ENCODE results near the gene NAT16. TPM values are rescaled to one million over a fixed set of nuclear protein-coding genes. Genes with fewer than 3 reads are reported as not detected.

NAT16 gene
- total and polyA plus RNA-seq, 2 of the 8 experiments (the other 6 are each of a cell fraction or from before 2014, with no cell fraction given): 0.26 to 0.84 TPM

DNA sequence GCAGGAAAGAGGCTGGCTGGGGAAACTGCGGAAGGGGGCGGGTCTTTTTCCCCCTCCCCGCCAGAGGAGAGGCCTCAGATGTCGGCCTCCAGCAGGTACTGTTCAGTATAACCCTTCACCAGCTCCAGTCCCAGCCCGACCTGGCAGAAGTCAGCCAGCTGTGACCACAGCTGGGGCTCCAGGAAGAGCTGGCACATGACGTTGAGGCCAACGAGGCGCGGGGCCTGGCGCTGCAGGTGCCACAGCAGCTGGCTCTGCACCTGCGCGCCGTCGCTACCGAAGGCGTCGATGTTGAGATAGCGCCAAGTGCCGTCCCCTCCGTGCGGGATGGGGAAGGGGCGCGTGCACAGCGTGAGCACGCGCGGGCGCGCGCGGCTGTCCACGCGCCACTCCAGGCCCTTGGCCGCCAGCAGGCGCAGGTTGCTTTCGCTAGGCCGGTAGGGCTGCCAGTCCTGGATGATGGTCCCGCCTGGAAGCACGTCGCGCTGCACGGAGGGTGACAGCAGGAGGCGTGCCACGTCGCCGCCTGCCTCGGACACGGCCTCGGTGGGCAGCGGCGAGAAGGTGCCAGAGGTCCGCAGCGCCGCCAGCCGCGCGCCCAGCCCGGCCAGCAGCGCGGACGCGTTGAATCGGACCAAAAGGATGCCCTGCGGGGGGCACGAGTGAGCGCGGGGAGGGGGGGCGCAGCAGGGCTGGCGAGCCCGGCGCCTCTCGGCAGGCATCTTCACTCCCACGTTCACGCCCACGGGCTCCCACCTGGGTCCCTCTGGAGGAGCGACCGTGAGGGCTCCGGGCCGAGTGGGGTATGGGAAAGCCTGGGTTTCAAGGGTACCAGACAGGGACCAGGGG is 7.9 kb downstream of the NAT16 start:
- peaks cover 24% of the 10 kb centered on the region for H3K23me2 ChIP-seq (ENCODE audit: low read depth, low read length)
- no peaks in the 10 kb centered on the region for H3K79me2 ChIP-seq (ENCODE audit: control insufficient read depth in 1 of 2, insufficient read depth in 2 of 2, low read length in 2 of 2)
- peaks cover 11 to 61% (median 44%) of the 10 kb centered on the region in 4 experiments for H3K4me1 ChIP-seq (replicated peaks in 1 of 4; ENCODE audit: control insufficient read depth in 3 of 4, insufficient read depth in 4 of 4, low read length in 3 of 4)
- no peak overlapping the region for H3K18ac ChIP-seq (ENCODE audit: extremely low read depth, low read length)
- no peak overlapping the region for H3K27ac ChIP-seq (ENCODE audit: low read depth, low read length)
- no peak overlapping the region for H4K91ac ChIP-seq (replicated peaks; ENCODE audit: insufficient read length, low read length)
- peak overlapping the region; percentile 61; the same call in 1 of the 2 replicates for H2BK15ac ChIP-seq (ENCODE audit: low read length)
- 2% methylated on average over 53 of the region's 79 CpGs; no CpG with 5 or more reads in 1 of the 2 experiments for WGBS, 2 experiments (ENCODE audit: extremely low coverage in 1 of 2, insufficient coverage in 1 of 2, insufficient read length in 1 of 2, insufficient replicate concordance in 2 of 2, low coverage in 1 of 2, low lambda C conversion rate in 2 of 2, missing lambda C conversion rate in 1 of 2)
- no peak overlapping the region for H3K14ac ChIP-seq (ENCODE audit: insufficient read length)
- H3K23ac ChIP-seq (ENCODE audit: insufficient read length): no peak overlapping the region
- no peaks in the 10 kb centered on the region for H3K9me3 ChIP-seq (ENCODE audit: insufficient read depth in 2 of 2, low read depth in 1 of 2, low read length in 1 of 2)
- no peak overlapping the region for H3K4ac ChIP-seq (replicated peaks; ENCODE audit: insufficient read length, low read depth, low read length)
- no peak overlapping the region for H4K8ac ChIP-seq (ENCODE audit: extremely low read depth, insufficient read depth, low read length)
- no peak overlapping the region; the same call in 1 of the 2 replicates for H2AK5ac ChIP-seq (ENCODE audit: low read depth, low read length)
- no peaks in the 10 kb centered on the region for H3K79me1 ChIP-seq (ENCODE audit: low read depth, low read length)
- H3K4me3 ChIP-seq (ENCODE audit: extremely low read depth in 1 of 4, insufficient read depth in 2 of 4, low read depth in 3 of 4, low read length in 4 of 4): peak overlapping the region; percentile 1 to 68 (median 29); a peak in 7 of 8 replicates
- H2BK120ac ChIP-seq (replicated peaks; ENCODE audit: low read depth, low read length): no peak overlapping the region
- FAIRE-seq: no peak
- CTCF ChIA-PET (ENCODE audit: partially characterized antibody): interaction anchor here (0.9 to 6.0 kb wide), 17 partner anchors 8 to 588 kb away, joined by 3 to 90 read pairs (median 7); partner anchors contain the start of genes FIS1 and NAT16
- peak overlapping the region; percentile 44 to 95 for H3K4me2 ChIP-seq (ENCODE audit: insufficient read depth in 1 of 2, low read depth in 2 of 2, low read length in 2 of 2)
- H2BK20ac ChIP-seq (ENCODE audit: low read length): no peak overlapping the region; the same call in 1 of the 2 replicates
- peak in 1 of 2 experiments; percentile 77 for DNase-seq (ENCODE audit: low read depth in 1 of 2, low spot score in 2 of 2)
- H3K9ac ChIP-seq (replicated peaks in 1 of 4; ENCODE audit: extremely low read depth in 1 of 4, low read depth in 3 of 4, low read length in 3 of 4): no peak overlapping the region
- H3K27me3 ChIP-seq (replicated peaks in 1 of 4; ENCODE audit: control insufficient read depth in 3 of 4, extremely low read depth in 1 of 4, insufficient read depth in 3 of 4, low read length in 3 of 4): peaks cover 58 to 98% (median 89%) of the 10 kb centered on the region in 4 experiments
- H3K56ac ChIP-seq (replicated peaks; ENCODE audit: insufficient read length, low read depth, low read length): no peak overlapping the region
- peak overlapping the region; percentile 74; the same call in 1 of the 2 replicates for H2BK5ac ChIP-seq (ENCODE audit: low read depth, low read length)
- H3K36me3 ChIP-seq (ENCODE audit: control insufficient read depth in 2 of 4, insufficient read depth in 4 of 4, low read length in 3 of 4): no peaks in the 10 kb centered on the region
- peaks cover 0 to 9% of the 10 kb centered on the region in 2 experiments for H4K20me1 ChIP-seq (replicated peaks in 1 of 2; ENCODE audit: control insufficient read depth in 1 of 2, insufficient read depth in 2 of 2, low read length in 2 of 2)
- no peak overlapping the region for H4K5ac ChIP-seq (ENCODE audit: insufficient read length, low read depth, low read length)
- POLR2A ChIA-PET (ENCODE audit: partially characterized antibody): interaction anchor here (0.9 to 2.2 kb wide), 8 partner anchors 10 to 77 kb away, joined by 3 to 10 read pairs (median 4); no protein-coding TSS in a partner anchor
- H2BK12ac ChIP-seq (ENCODE audit: low read depth, low read length): peak overlapping the region; percentile 55; the same call in 1 of the 2 replicates
- H2AFZ ChIP-seq (ENCODE audit: low read length): no peak overlapping the region
- no peak for TF ChIP-seq TAF1 (IDR thresholded peaks at IDR 0.05; ENCODE audit: low read depth, low read length)
- no peak for TF ChIP-seq FOSL1 (IDR thresholded peaks at IDR 0.05; ENCODE audit: insufficient read depth, low read depth, low read length)
- no peak for TF ChIP-seq POU5F1 (IDR thresholded peaks at IDR 0.05; ENCODE audit: low read depth, low read length)
- TF ChIP-seq KDM5A (IDR thresholded peaks at IDR 0.05; ENCODE audit: low read length): no peak
- no peak for TF ChIP-seq POLR2A (IDR thresholded peaks at IDR 0.05; ENCODE audit: control extremely low read depth in 1 of 2, low read depth in 2 of 2, low read length in 2 of 2)
- TF ChIP-seq CTCF (IDR thresholded peaks at IDR 0.05; ENCODE audit: control extremely low read depth in 1 of 3, insufficient read depth in 1 of 3, low read depth in 1 of 3, low read length in 3 of 3): no peak
- no peak for TF ChIP-seq GTF2F1 (IDR thresholded peaks at IDR 0.05; ENCODE audit: borderline replicate concordance, low read depth, low read length)
- TF ChIP-seq RAD21 (IDR thresholded peaks at IDR 0.05 in 1 of 2, conservative IDR thresholded peaks at IDR 0.05 in 1 of 2; ENCODE audit: low read depth in 2 of 2, low read length in 2 of 2): no peak
- no peak for TF ChIP-seq JUND (IDR thresholded peaks at IDR 0.05; ENCODE audit: low read length)

Data from H1 (cell line).